ENCODE measurements around the gene CD52. TPM values are rescaled to one million over a fixed set of nuclear protein-coding genes. Genes with fewer than 3 reads are reported as not detected.

Gene CD52
- total RNA-seq, 4 donors from 2014 or later = 3.0 to 12.3 TPM; not detected in 2

- intact Hi-C loops (cut with DNase I) = no loop called here
These were observed 32.1 kb downstream of the CD52 start for GRCh38 chr1:26349877-26350244.

DNA sequence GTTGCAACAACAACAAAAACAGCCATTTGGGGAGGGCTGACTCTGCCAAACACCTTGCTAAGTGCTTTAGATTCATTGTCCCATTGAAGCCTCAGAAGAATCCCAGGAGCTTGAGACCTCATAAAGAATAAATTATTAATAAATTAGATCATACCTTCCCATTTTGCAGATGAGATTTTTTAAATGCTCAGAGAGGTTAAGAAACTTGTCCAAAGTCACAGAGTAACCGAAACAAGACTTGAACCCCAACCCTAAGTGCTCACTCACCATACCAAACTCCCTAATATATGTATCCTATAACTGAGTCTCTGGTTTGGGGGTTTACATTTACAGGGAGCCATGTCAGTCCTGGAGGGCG, 32.6 kb downstream of the CD52 start:
- intact Hi-C loops (cut with DNase I) = no loop called here
- WGBS, 2 donors = 67 to 91% methylated on average over 2 of the region's 2 CpGs
- no peaks in the 10 kb centered on the region for H3K4me1 ChIP-seq

More at GRCh38 chr1:26349877-26350244, 32.1 kb downstream of the CD52 start:
- Histone ChIP-seq H3K4me1 (no peaks in the 10 kb centered on the region), H3K9me3 (no peaks in the 10 kb centered on the region), H3K36me3 (no peaks in the 10 kb centered on the region), H3K4me3 (replicated peaks in 1 of 3) (no peak overlapping the region), H3K27ac (no peak overlapping the region), H3K27me3 (no peaks in the 10 kb centered on the region)
- TF ChIP-seq, protein P1, sequence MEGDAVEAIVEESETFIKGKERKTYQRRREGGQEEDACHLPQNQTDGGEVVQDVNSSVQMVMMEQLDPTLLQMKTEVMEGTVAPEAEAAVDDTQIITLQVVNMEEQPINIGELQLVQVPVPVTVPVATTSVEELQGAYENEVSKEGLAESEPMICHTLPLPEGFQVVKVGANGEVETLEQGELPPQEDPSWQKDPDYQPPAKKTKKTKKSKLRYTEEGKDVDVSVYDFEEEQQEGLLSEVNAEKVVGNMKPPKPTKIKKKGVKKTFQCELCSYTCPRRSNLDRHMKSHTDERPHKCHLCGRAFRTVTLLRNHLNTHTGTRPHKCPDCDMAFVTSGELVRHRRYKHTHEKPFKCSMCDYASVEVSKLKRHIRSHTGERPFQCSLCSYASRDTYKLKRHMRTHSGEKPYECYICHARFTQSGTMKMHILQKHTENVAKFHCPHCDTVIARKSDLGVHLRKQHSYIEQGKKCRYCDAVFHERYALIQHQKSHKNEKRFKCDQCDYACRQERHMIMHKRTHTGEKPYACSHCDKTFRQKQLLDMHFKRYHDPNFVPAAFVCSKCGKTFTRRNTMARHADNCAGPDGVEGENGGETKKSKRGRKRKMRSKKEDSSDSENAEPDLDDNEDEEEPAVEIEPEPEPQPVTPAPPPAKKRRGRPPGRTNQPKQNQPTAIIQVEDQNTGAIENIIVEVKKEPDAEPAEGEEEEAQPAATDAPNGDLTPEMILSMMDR (IDR thresholded peaks at IDR 0.05) = no peak
- no peak for TF ChIP-seq POLR2A (IDR thresholded peaks at IDR 0.05)
- DNase-seq = no peak
- WGBS, 2 donors = 61 to 74% methylated on average over 5 of the region's 5 CpGs

DNA sequence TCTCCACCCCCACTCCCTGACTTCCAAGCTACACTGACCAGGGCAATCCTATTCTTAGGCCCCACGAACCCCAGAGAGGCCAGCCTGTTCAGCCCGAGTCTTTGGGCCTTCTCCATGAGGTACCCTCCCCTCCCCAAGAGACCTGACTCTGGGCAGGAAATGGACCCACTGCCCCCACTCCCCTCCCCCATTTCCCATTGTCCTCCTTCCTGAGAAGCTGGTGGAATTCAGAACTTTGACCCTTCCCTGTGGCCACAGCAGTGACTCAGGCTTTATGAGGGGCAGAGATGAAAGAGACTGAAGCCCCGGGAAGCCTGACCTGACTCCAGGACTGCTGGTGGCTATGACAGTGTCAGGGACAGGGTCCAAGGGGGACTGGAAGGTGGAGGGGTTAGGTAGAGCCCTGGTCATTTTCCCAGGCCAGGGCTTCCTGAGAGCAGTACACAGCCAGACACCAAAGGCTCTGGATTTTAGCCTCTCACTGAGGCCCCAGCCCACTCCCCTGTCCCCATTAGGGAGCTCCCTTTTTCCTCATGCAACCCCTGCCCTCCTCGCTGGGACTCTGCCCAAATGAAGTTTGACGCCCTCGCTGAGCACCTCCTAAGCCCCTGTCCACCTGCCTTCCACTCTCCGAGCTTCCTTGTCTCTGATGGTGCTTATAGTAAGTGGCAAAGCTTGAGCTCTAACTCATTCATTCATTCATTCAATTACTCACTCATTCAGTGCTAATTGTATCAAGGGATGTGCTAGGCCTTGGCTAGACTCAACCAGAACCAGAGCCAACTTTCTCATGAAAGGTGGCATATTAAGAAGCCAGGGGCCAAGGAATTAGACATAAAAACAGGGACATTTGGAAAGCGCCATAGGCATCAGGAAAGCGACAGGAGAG, 33.2 kb downstream of the CD52 start:
- Histone ChIP-seq H3K4me1 (no peaks in the 10 kb centered on the region), H3K36me3 (no peaks in the 10 kb centered on the region), H3K9me3 (no peaks in the 10 kb centered on the region), H3K27ac (no peak overlapping the region), H3K27me3 (no peaks in the 10 kb centered on the region), H3K4me3 (replicated peaks in 1 of 3) (no peak overlapping the region)
- intact Hi-C loops (cut with DNase I) = no loop called here
- DNase-seq = no peak
- 84 to 85% methylated on average over 9 of the region's 9 CpGs for WGBS, 2 donors
- TF ChIP-seq, protein P1 (IDR thresholded peaks at IDR 0.05) = no peak
- no peak for TF ChIP-seq POLR2A (IDR thresholded peaks at IDR 0.05)

More for the DNA sequence above, 32.6 kb downstream of the CD52 start:
- TF ChIP-seq POLR2A (IDR thresholded peaks at IDR 0.05) = no peak
- TF ChIP-seq, protein P1 (IDR thresholded peaks at IDR 0.05) = no peak
- Histone ChIP-seq H3K36me3 (no peaks in the 10 kb centered on the region), H3K9me3 (no peaks in the 10 kb centered on the region), H3K27ac (no peak overlapping the region), H3K4me3 (replicated peaks in 1 of 3) (no peak overlapping the region), H3K27me3 (no peaks in the 10 kb centered on the region)
- DNase-seq = no peak

GRCh38 chr1:26351590-26352337, 34.0 kb downstream of the CD52 start:
- no peak for DNase-seq
- 86 to 89% methylated on average over 11 to 12 of the region's 12 CpGs for WGBS, 2 donors
- Histone ChIP-seq H3K27ac (no peak overlapping the region), H3K4me1 (no peaks in the 10 kb centered on the region), H3K9me3 (no peaks in the 10 kb centered on the region), H3K27me3 (no peaks in the 10 kb centered on the region), H3K36me3 (no peaks in the 10 kb centered on the region), H3K4me3 (replicated peaks in 1 of 3) (no peak overlapping the region)
- intact Hi-C loops (cut with DNase I) = no loop called here
- TF ChIP-seq, protein P1 (IDR thresholded peaks at IDR 0.05) = no peak
- no peak for TF ChIP-seq POLR2A (IDR thresholded peaks at IDR 0.05)

DNA sequence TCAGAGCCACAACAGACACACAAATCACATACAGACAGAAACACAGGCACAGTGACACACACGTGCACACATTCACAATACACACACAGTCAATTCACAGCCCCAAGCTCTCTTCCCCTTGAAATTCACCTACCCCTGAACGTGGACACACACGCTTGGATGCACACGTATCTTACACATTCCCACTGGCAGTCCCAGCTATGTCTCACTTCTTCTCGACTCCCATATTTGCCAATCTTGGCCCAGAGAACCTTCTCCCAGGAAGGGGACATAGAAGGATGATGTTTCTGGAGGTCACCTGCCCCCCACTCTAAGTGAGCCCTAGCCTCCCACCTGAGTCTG, 34.6 kb downstream of the CD52 start:
- Histone ChIP-seq H3K27ac (no peak overlapping the region), H3K4me3 (replicated peaks in 1 of 3) (no peak overlapping the region), H3K27me3 (no peaks in the 10 kb centered on the region), H3K36me3 (no peaks in the 10 kb centered on the region), H3K4me1 (no peaks in the 10 kb centered on the region), H3K9me3 (no peaks in the 10 kb centered on the region)
- intact Hi-C loops (cut with DNase I) = no loop called here
- DNase-seq = no peak
- WGBS, 2 donors = 79 to 80% methylated on average over 5 of the region's 5 CpGs
- TF ChIP-seq POLR2A (IDR thresholded peaks at IDR 0.05) = no peak
- TF ChIP-seq, protein P1 (IDR thresholded peaks at IDR 0.05) = no peak
